IMR-90 (cell line): ENCODE data around the gene GRM8. TPM values are rescaled to one million over a fixed set of nuclear protein-coding genes. Genes with fewer than 3 reads are reported as not detected.

ENCODE experiments used
- ATAC-seq: fragments of 200-7000 bp; cut with Tn5 transposase; 2 replicates; pipeline ENCODE4 v1.9.1; 2020; ENCODE audit warnings: low read depth, mild to moderate bottlenecking, moderate library complexity
- BruUV-seq: library from RNA; stranded (reverse); fragments of 400-500 nt; replicated peaks from 2 replicates; lab custom pipeline; 2021; lab: Mats Ljungman, UMichigan
- CTCF ChIA-PET: fragments of 300-600 bp; formaldehyde crosslinking; extraction: SDS; loops from one replicate; lab custom pipeline; 2021; ENCODE audit warnings: antibody characterized with exemption; lab: Yijun Ruan, JAX
- POLR2A ChIA-PET: fragments of 300-600 bp; sonication (Branson Sonifier 250); formaldehyde crosslinking; loops from one replicate; lab custom pipeline; 2022; ENCODE audit warnings: antibody characterized with exemption; ENCODE audit not compliant: unreplicated experiment; lab: Charles Lee
- DNase-seq: peaks from one replicate; pipeline ENCODE4 v3.0.0; 2013
- H2AFZ ChIP-seq: replicated peaks from 2 replicates; pipeline ENCODE3; 2013; ENCODE audit warnings: low read length, mild to moderate bottlenecking; ENCODE audit not compliant: poor library complexity
- H2AK5ac ChIP-seq: 2 replicates; pipeline ENCODE4 v1.6.1; 2013; ENCODE audit warnings: low read depth, low read length, inconsistent platforms
- H2AK9ac ChIP-seq: replicated peaks from 2 replicates; pipeline ENCODE3; 2013; ENCODE audit warnings: mild to moderate bottlenecking, low read depth, low read length, moderate library complexity; ENCODE audit not compliant: poor library complexity
- H2BK120ac ChIP-seq: 2 replicates; pipeline ENCODE4 v1.6.1; 2013; ENCODE audit warnings: low read depth, low read length, inconsistent platforms
- H2BK15ac ChIP-seq: 3 replicates; pipeline ENCODE4 v1.6.1; 2013; ENCODE audit warnings: low read depth, low read length, inconsistent platforms
- H2BK20ac ChIP-seq: 2 replicates; pipeline ENCODE4 v1.6.1; 2013; ENCODE audit warnings: low read depth, mild to moderate bottlenecking, inconsistent platforms, low read length, moderate library complexity
- H2BK5ac ChIP-seq: 2 replicates; pipeline ENCODE4 v1.6.1; 2013; ENCODE audit warnings: mild to moderate bottlenecking, low read depth, low read length, inconsistent platforms; ENCODE audit not compliant: poor library complexity, severe bottlenecking
- H3K14ac ChIP-seq: replicated peaks from 2 replicates; pipeline ENCODE4 v1.6.1; 2013; ENCODE audit warnings: low read depth, low read length, inconsistent platforms
- H3K18ac ChIP-seq: 2 replicates; pipeline ENCODE4 v1.6.1; 2013; ENCODE audit warnings: low read depth, low read length, control low read depth
- H3K23ac ChIP-seq: 2 replicates; pipeline ENCODE4 v1.6.1; 2013; ENCODE audit warnings: low read depth, low read length, inconsistent platforms
- H3K27ac ChIP-seq: 2 replicates; pipeline ENCODE4 v1.5.1; 2013; ENCODE audit warnings: mild to moderate bottlenecking, control low read depth, low read length; ENCODE audit not compliant: insufficient read depth
- H3K27me3 ChIP-seq: 2 replicates; pipeline ENCODE4 v1.6.1; 2013; ENCODE audit warnings: low read length; ENCODE audit not compliant: control insufficient read depth, insufficient read depth
- H3K36me3 ChIP-seq: 2 replicates; pipeline ENCODE4 v1.6.1; 2013; ENCODE audit warnings: low read length, mixed read lengths; ENCODE audit not compliant: control insufficient read depth, insufficient read depth
- H3K4ac ChIP-seq: 2 replicates; pipeline ENCODE4 v1.6.1; 2013; ENCODE audit warnings: low read depth, low read length, inconsistent platforms
- H3K4me1 ChIP-seq: 2 replicates; pipeline ENCODE4 v1.6.1; 2013; ENCODE audit warnings: low read length, mixed read lengths; ENCODE audit not compliant: control insufficient read depth, insufficient read depth
- H3K4me2 ChIP-seq: 2 replicates; pipeline ENCODE4 v1.6.1; 2013; ENCODE audit warnings: low read depth, mild to moderate bottlenecking, control low read depth, low read length, moderate library complexity
- H3K4me3 ChIP-seq: 2 replicates; pipeline ENCODE4 v1.5.1; 2013; ENCODE audit warnings: low read depth, mild to moderate bottlenecking, control low read depth, low read length, moderate library complexity; ENCODE audit not compliant: insufficient read depth
- H3K56ac ChIP-seq: 2 replicates; pipeline ENCODE4 v1.6.1; 2013; ENCODE audit warnings: low read length, inconsistent platforms; ENCODE audit not compliant: insufficient read depth; ENCODE audit errors: extremely low read depth
- H3K79me1 ChIP-seq, 2 experiments: 2 replicates each; pipeline ENCODE4 v1.6.1; 2013; ENCODE audit warnings: low read length in 2 of 2, inconsistent platforms in 1 of 2, low read depth in 1 of 2
- H3K9ac ChIP-seq: 2 replicates; pipeline ENCODE4 v1.6.1; 2013; ENCODE audit warnings: low read depth, low read length, control low read depth
- H3K9me1 ChIP-seq: 2 replicates; pipeline ENCODE4 v1.6.1; 2013; ENCODE audit warnings: low read length, inconsistent platforms; ENCODE audit not compliant: insufficient read depth
- H3K9me3 ChIP-seq: 2 replicates; pipeline ENCODE4 v1.6.1; 2013; ENCODE audit warnings: low read length; ENCODE audit not compliant: control insufficient read depth, insufficient read depth
- H4K20me1 ChIP-seq: 2 replicates; pipeline ENCODE4 v1.6.1; 2013; ENCODE audit warnings: low read length, inconsistent platforms; ENCODE audit not compliant: insufficient read depth
- H4K5ac ChIP-seq: 2 replicates; pipeline ENCODE4 v1.6.1; 2013; ENCODE audit warnings: mild to moderate bottlenecking, low read depth, low read length, control low read depth
- H4K8ac ChIP-seq, 2 experiments: 2 replicates each; pipeline ENCODE4 v1.6.1; 2013; ENCODE audit warnings: low read depth in 2 of 2, low read length in 2 of 2, control low read depth in 1 of 2, inconsistent platforms in 1 of 2
- H4K91ac ChIP-seq: 2 replicates; pipeline ENCODE4 v1.6.1; 2013; ENCODE audit warnings: low read depth, low read length, inconsistent platforms; ENCODE audit not compliant: insufficient read depth
- CEBPB ChIP-seq: IDR thresholded peaks from 2 replicates; pipeline ENCODE4 v1.6.1; 2012; ENCODE audit warnings: low read depth, low read length, improper control_type of control experiment
- CHD1 ChIP-seq: IDR thresholded peaks from 2 replicates; pipeline ENCODE4 v1.6.1; 2012; ENCODE audit warnings: low read depth, low read length, improper control_type of control experiment
- ELK1 ChIP-seq: fragments of 150-350 bp; IDR thresholded peaks from 2 replicates; pipeline ENCODE4 v1.6.1; 2016; ENCODE audit warnings: low read depth, mild to moderate bottlenecking, low read length, moderate library complexity, borderline replicate concordance
- FOS ChIP-seq: fragments of 150-350 bp; IDR thresholded peaks from 2 replicates; pipeline ENCODE4 v1.6.1; 2016; ENCODE audit warnings: low read depth, low read length
- MAFK ChIP-seq: IDR thresholded peaks from 2 replicates; pipeline ENCODE4 v1.6.1; 2012; ENCODE audit warnings: low read depth, low read length, improper control_type of control experiment
- NFE2L2 ChIP-seq: fragments of 150-350 bp; IDR thresholded peaks from 2 replicates; pipeline ENCODE4 v1.6.1; 2016; ENCODE audit warnings: low read depth, mild to moderate bottlenecking, low read length
- POLR2A ChIP-seq: IDR thresholded peaks from 2 replicates; pipeline ENCODE4 v1.6.1; 2012; ENCODE audit warnings: mild to moderate bottlenecking, low read depth, low read length
- RAD21 ChIP-seq: IDR thresholded peaks from 2 replicates; pipeline ENCODE4 v1.6.1; 2012; ENCODE audit warnings: low read length, improper control_type of control experiment
- RCOR1 ChIP-seq: IDR thresholded peaks from 2 replicates; pipeline ENCODE4 v1.6.1; 2012; ENCODE audit warnings: mild to moderate bottlenecking, low read length, improper control_type of control experiment; ENCODE audit not compliant: insufficient replicate concordance
- RFX5 ChIP-seq: IDR thresholded peaks from 2 replicates; pipeline ENCODE4 v1.8.0; 2012; ENCODE audit warnings: low read depth, mild to moderate bottlenecking, low read length, moderate library complexity
- SMC3 ChIP-seq: fragments of 150-350 bp; IDR thresholded peaks from 2 replicates; pipeline ENCODE4 v1.6.1; 2016; ENCODE audit warnings: low read depth, mild to moderate bottlenecking, antibody characterized with exemption, low read length, moderate library complexity
- USF2 ChIP-seq: fragments of 150-350 bp; IDR thresholded peaks from 2 replicates; pipeline ENCODE4 v1.6.1; 2017; ENCODE audit warnings: mild to moderate bottlenecking, antibody characterized with exemption, low read length, low read depth
- WGBS, 2 experiments: methylation state at CpG; one replicate each; pipeline versions ENCODE4 v1.1.5 to v1.1.7; 2013; ENCODE audit warnings: missing lambda C conversion rate in 2 of 2; ENCODE audit not compliant: insufficient read length in 1 of 2; ENCODE audit errors: extremely low coverage in 2 of 2; 5-methylcytosine and 5-hydroxymethylcytosine counted together
- dilution Hi-C: fragments of 300-500 bp; cut with HindIII; formaldehyde crosslinking; loops from one replicate; pipeline ENCODE4 v1.14.3; 2018; ENCODE audit warnings: low sequenced_read_pairs; ENCODE audit not compliant: unreplicated experiment
- in situ Hi-C: fragments of 300-500 bp; cut with MboI; formaldehyde crosslinking; loops from 3 replicates; pipeline ENCODE4 v1.14.3; 2019; ENCODE audit warnings: low sequenced_read_pairs, inconsistent platforms, mixed read lengths
- intact Hi-C: fragments of 100-400 bp; cut with micrococcal nuclease; formaldehyde crosslinking; loops from 2 replicates; pipeline ENCODE4 v1.10.0; 2022
- polyA plus RNA-seq, 3 experiments: library from polyadenylated mRNA; depleted of rRNA; stranded (reverse); fragments of >200 nt; gene quantifications; 2 replicates each; pipeline ENCODE4 v1.2.3, GENCODE V29; 2012; ENCODE audit warnings: low replicate concordance in 1 of 3
- total RNA-seq: library from RNA; depleted of rRNA; stranded (reverse); fragments of >200 nt; gene quantifications from 2 replicates; pipeline ENCODE4 v1.2.3, GENCODE V29; 2012

GRM8 gene
- total and polyA plus RNA-seq, 2 of the 4 experiments (the other 2 are of a cell fraction), result not detected

GRCh38 chr7:126930166-126930565, 322.6 kb downstream of the GRM8 start:
- Histone ChIP-seq H3K4me1 (no peaks in the 10 kb centered on the region), H2BK20ac (no peak overlapping the region), H2BK5ac (no peak overlapping the region), H3K4ac (no peak overlapping the region), H3K9ac (no peak overlapping the region), H2BK120ac (no peak overlapping the region), H2BK15ac (no peak overlapping the region), H3K27me3 (no peaks in the 10 kb centered on the region), H3K18ac (no peak overlapping the region), H3K9me1 (no peaks in the 10 kb centered on the region), H4K91ac (no peak overlapping the region), H2AK9ac (no peak overlapping the region), H3K27ac (no peak overlapping the region), H3K14ac (no peak overlapping the region), H3K36me3 (no peaks in the 10 kb centered on the region), H4K20me1 (no peaks in the 10 kb centered on the region), H3K4me3 (no peak overlapping the region), H2AK5ac (no peak overlapping the region), H4K5ac (no peak overlapping the region), H3K4me2 (no peak overlapping the region), H3K23ac (no peak overlapping the region), H4K8ac (no peak overlapping the region), H3K56ac (no peak overlapping the region), H2AFZ (no peak overlapping the region), H3K79me1 (no peaks in the 10 kb centered on the region), H3K9me3 (peaks cover 2% of the 10 kb centered on the region; the same call in 1 of the 2 replicates)
- no CpG with 5 or more reads among the region's 2 CpGs for WGBS, 2 experiments
- in situ Hi-C loops, result no loop called here
- CTCF ChIA-PET, result no interaction called here
- ATAC-seq (no peak), DNase-seq (no peak)
- POLR2A ChIA-PET, result no interaction called here
- no peak for TF ChIP-seq POLR2A
- TF ChIP-seq USF2, result no peak
- no peak for TF ChIP-seq MAFK
- TF ChIP-seq FOS, result no peak
- no peak for TF ChIP-seq RAD21
- TF ChIP-seq RFX5, result no peak
- no peak for TF ChIP-seq ELK1
- TF ChIP-seq RCOR1, result no peak
- TF ChIP-seq CHD1, result no peak
- TF ChIP-seq CEBPB, result no peak
- no peak for TF ChIP-seq SMC3
- TF ChIP-seq NFE2L2, result no peak
- dilution Hi-C loops, result no loop called here
- no TSS peak for BruUV-seq
- intact Hi-C loops, result no loop called here
